WI38 (cell line): ENCODE measurements around the gene LYPD6.

Source experiments
- H3K4me3 ChIP-seq: 2 replicates; pipeline ENCODE4 v1.5.1; 2011; ENCODE audit warnings: low read depth, mild to moderate bottlenecking, control low read depth, low read length
- TF ChIP-seq, protein P1 (sequence below): IDR thresholded peaks from 2 replicates; pipeline ENCODE4 v1.5.1; 2012; ENCODE audit warnings: low read depth, mild to moderate bottlenecking, control low read depth, low read length

Gene LYPD6, protein sequence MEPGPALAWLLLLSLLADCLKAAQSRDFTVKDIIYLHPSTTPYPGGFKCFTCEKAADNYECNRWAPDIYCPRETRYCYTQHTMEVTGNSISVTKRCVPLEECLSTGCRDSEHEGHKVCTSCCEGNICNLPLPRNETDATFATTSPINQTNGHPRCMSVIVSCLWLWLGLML

DNA sequence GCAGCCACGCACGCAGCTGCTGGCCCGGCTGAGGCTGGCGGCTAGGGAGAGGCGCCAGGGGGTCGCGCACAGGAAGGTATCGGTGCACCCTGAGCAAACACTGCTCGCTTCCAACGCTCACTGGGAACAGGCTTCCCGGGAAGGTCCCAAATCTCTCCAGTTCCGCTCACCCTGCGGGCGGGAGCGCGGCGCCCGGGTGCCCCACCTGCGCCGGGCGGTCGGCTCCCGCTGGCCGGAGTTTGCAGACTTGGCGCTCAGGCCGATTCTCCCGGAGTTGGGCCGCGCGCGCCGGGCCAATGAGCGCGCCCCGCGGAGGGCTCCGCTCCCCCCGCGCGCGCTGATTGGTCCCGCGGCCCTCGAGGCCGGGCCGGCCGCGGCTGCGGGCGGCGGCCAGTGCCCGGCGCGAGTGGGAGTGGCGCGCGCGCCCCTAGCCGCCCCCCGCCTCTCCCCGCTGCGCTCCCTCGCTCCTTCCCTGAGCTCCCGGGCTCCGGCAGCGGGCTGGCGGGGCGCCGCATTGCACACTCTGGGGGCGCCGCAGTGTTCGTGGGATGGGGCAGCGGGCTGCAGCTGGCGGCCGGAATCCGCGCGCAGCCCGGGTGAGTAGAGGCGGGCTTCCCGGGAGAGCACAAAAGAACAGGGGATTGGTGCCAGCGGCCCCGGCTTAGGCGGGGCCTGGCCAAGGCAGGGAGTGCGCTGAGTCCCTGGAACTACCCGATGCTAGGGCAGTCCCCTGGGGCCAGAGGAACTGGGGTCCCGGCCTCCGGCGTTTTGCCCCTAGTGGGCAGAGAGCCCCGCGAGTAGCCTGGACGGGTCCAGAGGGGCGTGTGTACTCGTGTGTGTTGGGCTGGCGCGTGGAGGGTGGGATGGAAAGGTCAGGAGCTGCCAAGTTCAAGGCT, at the start of gene LYPD6:
LYPD6 (plus strand) TSS at position 461 of the 896 bp plus-strand sequence. CDS start 107,122 bp downstream, outside the sequence.
- TF ChIP-seq, protein P1, sequence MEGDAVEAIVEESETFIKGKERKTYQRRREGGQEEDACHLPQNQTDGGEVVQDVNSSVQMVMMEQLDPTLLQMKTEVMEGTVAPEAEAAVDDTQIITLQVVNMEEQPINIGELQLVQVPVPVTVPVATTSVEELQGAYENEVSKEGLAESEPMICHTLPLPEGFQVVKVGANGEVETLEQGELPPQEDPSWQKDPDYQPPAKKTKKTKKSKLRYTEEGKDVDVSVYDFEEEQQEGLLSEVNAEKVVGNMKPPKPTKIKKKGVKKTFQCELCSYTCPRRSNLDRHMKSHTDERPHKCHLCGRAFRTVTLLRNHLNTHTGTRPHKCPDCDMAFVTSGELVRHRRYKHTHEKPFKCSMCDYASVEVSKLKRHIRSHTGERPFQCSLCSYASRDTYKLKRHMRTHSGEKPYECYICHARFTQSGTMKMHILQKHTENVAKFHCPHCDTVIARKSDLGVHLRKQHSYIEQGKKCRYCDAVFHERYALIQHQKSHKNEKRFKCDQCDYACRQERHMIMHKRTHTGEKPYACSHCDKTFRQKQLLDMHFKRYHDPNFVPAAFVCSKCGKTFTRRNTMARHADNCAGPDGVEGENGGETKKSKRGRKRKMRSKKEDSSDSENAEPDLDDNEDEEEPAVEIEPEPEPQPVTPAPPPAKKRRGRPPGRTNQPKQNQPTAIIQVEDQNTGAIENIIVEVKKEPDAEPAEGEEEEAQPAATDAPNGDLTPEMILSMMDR, result no peak
- H3K4me3 ChIP-seq, result peak within 1 kb of the TSS; percentile 70

DNA sequence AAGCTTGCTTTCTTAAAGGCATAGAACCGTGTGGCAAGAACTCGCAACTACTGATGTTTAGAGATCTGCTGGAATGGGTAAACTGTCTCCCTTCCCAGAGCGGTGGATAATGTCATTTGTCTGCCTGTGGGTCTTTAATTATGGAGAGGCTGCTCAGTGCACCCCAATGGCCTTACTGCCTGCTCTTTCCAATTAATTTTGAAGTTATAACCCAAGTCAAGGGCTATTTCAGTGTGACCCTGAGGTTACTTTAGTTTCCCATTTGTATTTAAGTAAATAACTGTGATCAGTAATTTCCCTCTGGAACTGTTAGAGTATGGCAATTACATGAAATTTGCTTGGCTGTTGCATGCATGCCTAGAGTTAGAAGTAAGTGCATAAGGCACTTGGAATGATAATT, 48.9 kb upstream of the LYPD6 start:
- H3K4me3 ChIP-seq, result no peak overlapping the region
- TF ChIP-seq, protein P1, result no peak

GRCh38 chr2:149290662-149291061, 39.7 kb upstream of the LYPD6 start:
- H3K4me3 ChIP-seq, result no peak overlapping the region
- TF ChIP-seq, protein P1, result no peak

DNA sequence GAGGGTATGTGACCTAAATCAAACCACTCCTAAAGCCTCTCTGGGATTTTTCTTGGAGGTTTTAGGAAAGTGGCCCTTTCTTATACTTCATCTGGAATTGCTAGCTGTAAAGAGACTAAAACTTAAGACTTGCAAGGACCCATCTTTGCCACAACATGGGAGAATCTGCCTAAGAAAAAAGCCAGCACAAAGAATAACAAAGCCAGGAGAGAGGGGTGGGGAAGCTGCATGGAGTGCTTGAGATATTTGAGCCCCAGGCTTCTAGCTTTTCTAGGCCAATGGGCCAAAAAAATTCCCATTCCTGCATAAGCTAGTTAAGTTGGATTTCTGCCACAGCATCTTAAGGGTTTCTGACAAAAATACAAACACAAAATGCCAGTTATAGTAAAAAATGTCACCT, 38.5 kb upstream of the LYPD6 start:
- no peak overlapping the region for H3K4me3 ChIP-seq
- TF ChIP-seq, protein P1, result no peak

GRCh38 chr2:149296031-149296430, 34.4 kb upstream of the LYPD6 start:
- no peak overlapping the region for H3K4me3 ChIP-seq
- TF ChIP-seq, protein P1, result no peak

GRCh38 chr2:149307014-149307413, 23.4 kb upstream of the LYPD6 start:
- H3K4me3 ChIP-seq, result no peak overlapping the region
- TF ChIP-seq, protein P1, result no peak

- no peak overlapping the region for H3K4me3 ChIP-seq
- TF ChIP-seq, protein P1, result no peak
Measured at GRCh38 chr2:149310349-149310748, 20.0 kb upstream of the LYPD6 start.
